H1 (cell line): ENCODE data around the gene DMGDH. TPM values are rescaled to one million over a fixed set of nuclear protein-coding genes. Genes with fewer than 3 reads are reported as not detected.

Experiments
- CTCF ChIA-PET: fragments of 300-600 bp; sonication (Branson Sonifier 250); formaldehyde crosslinking; loops from one replicate; lab custom pipeline; 2021; ENCODE audit not compliant: partially characterized antibody; lab: Charles Lee
- POLR2A ChIA-PET: fragments of 300-600 bp; sonication (Branson Sonifier 250); formaldehyde crosslinking; loops from one replicate; lab custom pipeline; 2021; ENCODE audit warnings: inconsistent platforms; ENCODE audit not compliant: partially characterized antibody; lab: Charles Lee
- DNase-seq, 2 experiments: peaks; one replicate each; pipeline versions ENCODE4 v3.0.0 to v3.0.0-alpha.2; 2010 to 2022; ENCODE audit warnings: low spot score in 2 of 2, low read depth in 1 of 2, mixed read lengths in 1 of 2
- FAIRE-seq: peaks from 2 replicates; lab custom pipeline; 2011; peaks lifted over from hg19 to GRCh38; lab: Jason Lieb, UNC
- H2AFZ ChIP-seq: 2 replicates; pipeline ENCODE4 v1.8.1; 2012; ENCODE audit warnings: low read length, inconsistent platforms
- H2AK5ac ChIP-seq: 2 replicates; pipeline ENCODE4 v1.6.1; 2013; ENCODE audit warnings: low read depth, low read length
- H2BK120ac ChIP-seq: replicated peaks from 2 replicates; pipeline ENCODE3; 2013; ENCODE audit warnings: low read depth, low read length, inconsistent platforms
- H2BK12ac ChIP-seq: 2 replicates; pipeline ENCODE4 v1.6.1; 2013; ENCODE audit warnings: low read depth, low read length
- H2BK15ac ChIP-seq: 2 replicates; pipeline ENCODE4 v1.6.1; 2013; ENCODE audit warnings: low read length
- H2BK20ac ChIP-seq: 2 replicates; pipeline ENCODE4 v1.6.1; 2013; ENCODE audit warnings: low read length
- H2BK5ac ChIP-seq: 2 replicates; pipeline ENCODE4 v1.6.1; 2013; ENCODE audit warnings: low read depth, low read length
- H3K14ac ChIP-seq: 2 replicates; pipeline ENCODE4 v1.6.1; 2013; ENCODE audit warnings: inconsistent platforms; ENCODE audit not compliant: insufficient read length
- H3K18ac ChIP-seq: 2 replicates; pipeline ENCODE4 v1.6.1; 2013; ENCODE audit warnings: low read length; ENCODE audit errors: extremely low read depth
- H3K23ac ChIP-seq: 2 replicates; pipeline ENCODE4 v1.6.1; 2013; ENCODE audit warnings: inconsistent platforms; ENCODE audit not compliant: insufficient read length
- H3K23me2 ChIP-seq: 2 replicates; pipeline ENCODE4 v1.6.1; 2013; ENCODE audit warnings: low read depth, low read length
- H3K27ac ChIP-seq: 2 replicates; pipeline ENCODE4 v1.6.1; 2011; ENCODE audit warnings: low read depth, low read length, inconsistent platforms
- H3K27me3 ChIP-seq, 4 experiments: replicated peaks in 1 of 4; 1 replicate in 1 of 4; 2 replicates in 3 of 4; pipeline versions ENCODE4 v1.6.1 to v1.8.1; 2011 to 2013; ENCODE audit warnings: low read length in 3 of 4, mild to moderate bottlenecking in 3 of 4, inconsistent platforms in 2 of 4, mixed read lengths in 2 of 4, moderate library complexity in 1 of 4; ENCODE audit not compliant: control insufficient read depth in 3 of 4, insufficient read depth in 3 of 4; ENCODE audit errors: extremely low read depth in 1 of 4
- H3K36me3 ChIP-seq, 4 experiments: 2 replicates each; pipeline versions ENCODE4 v1.6.1 to v1.8.1; 2011 to 2013; ENCODE audit warnings: mild to moderate bottlenecking in 4 of 4, low read length in 3 of 4, moderate library complexity in 2 of 4, control low read depth in 1 of 4, inconsistent platforms in 1 of 4; ENCODE audit not compliant: insufficient read depth in 4 of 4, control insufficient read depth in 2 of 4
- H3K4ac ChIP-seq: replicated peaks from 2 replicates; pipeline ENCODE3; 2013; ENCODE audit warnings: low read length, low read depth, mixed read lengths, inconsistent platforms; ENCODE audit not compliant: insufficient read length
- H3K4me1 ChIP-seq, 4 experiments: replicated peaks in 1 of 4; 1 replicate in 1 of 4; 2 replicates in 3 of 4; pipeline versions ENCODE4 v1.6.1 to v1.8.1; 2011 to 2013; ENCODE audit warnings: low read length in 3 of 4, inconsistent platforms in 2 of 4, mixed read lengths in 1 of 4; ENCODE audit not compliant: insufficient read depth in 4 of 4, control insufficient read depth in 3 of 4
- H3K4me2 ChIP-seq, 2 experiments: 2 replicates each; pipeline versions ENCODE4 v1.6.1 to v1.8.1; 2011 to 2013; ENCODE audit warnings: low read depth in 2 of 2, low read length in 2 of 2, control low read depth in 1 of 2, inconsistent platforms in 1 of 2, mild to moderate bottlenecking in 1 of 2; ENCODE audit not compliant: insufficient read depth in 1 of 2
- H3K4me3 ChIP-seq, 4 experiments: fragments of 200-600, 300-600 bp in 1 of 4; sonication (generic), shearing (Covaris generic), sonication (Bioruptor Twin) in 1 of 4; 2 replicates each; pipeline versions ENCODE4 v1.5.1 to v1.8.1; 2011 to 2016; ENCODE audit warnings: low read length in 4 of 4, low read depth in 3 of 4, control low read depth in 2 of 4, inconsistent platforms in 2 of 4, mild to moderate bottlenecking in 2 of 4, mixed read lengths in 1 of 4, moderate library complexity in 1 of 4; ENCODE audit not compliant: insufficient read depth in 2 of 4; ENCODE audit errors: extremely low read depth in 1 of 4
- H3K56ac ChIP-seq: replicated peaks from 2 replicates; pipeline ENCODE3; 2013; ENCODE audit warnings: low read depth, mild to moderate bottlenecking, mixed read lengths, low read length, inconsistent platforms; ENCODE audit not compliant: insufficient read length
- H3K79me1 ChIP-seq: 2 replicates; pipeline ENCODE4 v1.6.1; 2013; ENCODE audit warnings: low read depth, low read length, control low read depth
- H3K79me2 ChIP-seq, 2 experiments: 2 replicates each; pipeline versions ENCODE4 v1.6.1 to v1.8.1; 2012 to 2013; ENCODE audit warnings: low read length in 2 of 2, mild to moderate bottlenecking in 2 of 2, inconsistent platforms in 1 of 2; ENCODE audit not compliant: insufficient read depth in 2 of 2, control insufficient read depth in 1 of 2
- H3K9ac ChIP-seq, 4 experiments: replicated peaks in 1 of 4; 1 replicate in 1 of 4; 2 replicates in 3 of 4; pipeline versions ENCODE4 v1.6.1 to v1.8.1; 2011 to 2013; ENCODE audit warnings: low read depth in 3 of 4, low read length in 3 of 4, control low read depth in 2 of 4, mild to moderate bottlenecking in 2 of 4, moderate library complexity in 2 of 4, inconsistent platforms in 1 of 4; ENCODE audit errors: extremely low read depth in 1 of 4
- H3K9me3 ChIP-seq, 2 experiments: 2 replicates each; pipeline versions ENCODE4 v1.6.1 to v1.8.1; 2012 to 2013; ENCODE audit warnings: mild to moderate bottlenecking in 2 of 2, moderate library complexity in 2 of 2, control low read depth in 1 of 2, inconsistent platforms in 1 of 2, low read depth in 1 of 2, low read length in 1 of 2, mixed read lengths in 1 of 2; ENCODE audit not compliant: insufficient read depth in 2 of 2
- H4K20me1 ChIP-seq, 2 experiments: replicated peaks in 1 of 2; 2 replicates each; pipeline versions ENCODE3 to v1.8.1; 2011 to 2013; ENCODE audit warnings: inconsistent platforms in 2 of 2, low read length in 2 of 2, mild to moderate bottlenecking in 1 of 2; ENCODE audit not compliant: insufficient read depth in 2 of 2, control insufficient read depth in 1 of 2
- H4K5ac ChIP-seq: 2 replicates; pipeline ENCODE4 v1.6.1; 2013; ENCODE audit warnings: low read length, low read depth, mixed read lengths, inconsistent platforms; ENCODE audit not compliant: insufficient read length
- H4K8ac ChIP-seq: 2 replicates; pipeline ENCODE4 v1.8.0; 2013; ENCODE audit warnings: mild to moderate bottlenecking, moderate library complexity, low read length, inconsistent platforms; ENCODE audit not compliant: insufficient read depth; ENCODE audit errors: extremely low read depth
- H4K91ac ChIP-seq: replicated peaks from 2 replicates; pipeline ENCODE3; 2013; ENCODE audit warnings: low read length, mixed read lengths, inconsistent platforms; ENCODE audit not compliant: insufficient read length
- ASH2L ChIP-seq: fragments of 200-600, 300-600 bp; sonication (generic); IDR thresholded peaks from one replicate; pipeline ENCODE4 v1.7.1; 2017; ENCODE audit warnings: low read length
- CBX8 ChIP-seq: fragments of 300-800, 300-1000 bp; sonication (generic); IDR thresholded peaks from 2 replicates; pipeline ENCODE4 v1.7.1; 2016; ENCODE audit warnings: low read depth, low read length, borderline replicate concordance
- CHD1 ChIP-seq: IDR thresholded peaks from 2 replicates; pipeline ENCODE4 v1.6.1; 2012; ENCODE audit warnings: low read depth, low read length, improper control_type of control experiment
- EZH2 ChIP-seq: fragments of 200-600 bp; sonication (generic); IDR thresholded peaks from 2 replicates; pipeline ENCODE4 v1.7.1; 2012; ENCODE audit warnings: low read depth, mild to moderate bottlenecking, moderate library complexity, low read length, inconsistent platforms; ENCODE audit not compliant: severe bottlenecking
- KDM4A ChIP-seq: IDR thresholded peaks from one replicate; pipeline ENCODE4 v1.7.1; 2012; ENCODE audit warnings: low read depth, mild to moderate bottlenecking, moderate library complexity, low read length, inconsistent platforms; ENCODE audit not compliant: severe bottlenecking
- NRF1 ChIP-seq: IDR thresholded peaks from 2 replicates; pipeline ENCODE4 v1.6.1; 2011; ENCODE audit warnings: mild to moderate bottlenecking, low read depth, low read length, improper control_type of control experiment
- RAD21 ChIP-seq, 2 experiments: IDR thresholded peaks in 1 of 2; conservative IDR thresholded peaks in 1 of 2; 2 replicates each; pipeline ENCODE4 v1.6.1; 2011; ENCODE audit warnings: low read depth in 2 of 2, low read length in 2 of 2, improper control_type of control experiment in 1 of 2, inconsistent platforms in 1 of 2, mild to moderate bottlenecking in 1 of 2, moderate library complexity in 1 of 2
- TEAD4 ChIP-seq: IDR thresholded peaks from 2 replicates; pipeline ENCODE4 v1.6.1; 2012; ENCODE audit warnings: low read depth, low read length, inconsistent platforms, mixed read lengths
- WGBS, 2 experiments: shearing (Covaris generic) in 1 of 2; methylation state at CpG; one replicate each; pipeline versions ENCODE4 v1.1.6 to v1.1.7; 2013 to 2015; ENCODE audit warnings: low lambda C conversion rate in 2 of 2, mixed read lengths in 2 of 2, inconsistent platforms in 1 of 2, low coverage in 1 of 2, missing lambda C conversion rate in 1 of 2; ENCODE audit not compliant: insufficient replicate concordance in 2 of 2, insufficient coverage in 1 of 2, insufficient read length in 1 of 2; ENCODE audit errors: extremely low coverage in 1 of 2, missing lambda C conversion rate in 1 of 2; 5-methylcytosine and 5-hydroxymethylcytosine counted together
- polyA plus RNA-seq, 7 experiments: library from polyadenylated mRNA; depleted of rRNA in 3 of 7; stranded (reverse) in 5 of 7; unstranded in 2 of 7; fragments of >200 nt in 5 of 7; fragments of 200-250 nt in 2 of 7; gene quantifications; 1 replicate in 5 of 7; 2 replicates in 1 of 7; 4 replicates in 1 of 7; pipeline versions ENCODE4 v1.2.1 to v1.2.3, GENCODE V29; 2011 to 2013; ENCODE audit warnings: missing spikeins in 2 of 7, mixed read lengths in 2 of 7
- total RNA-seq: library from RNA; stranded (reverse); fragmentation: NEBNext Ultra II Directional; extraction: Animal tissue kit (Norgen Biotek cat#: 25700); gene quantifications from 2 replicates; pipeline ENCODE4 v1.2.1, GENCODE V29; 2021
- TF ChIP-seq, protein P1 (sequence below): IDR thresholded peaks from 2 replicates; pipeline ENCODE4 v1.6.1; 2012; ENCODE audit warnings: inconsistent platforms

The DMGDH gene
- total and polyA plus RNA-seq, 2 of the 8 experiments (the other 6 are each of a cell fraction or from before 2014, with no cell fraction given): 0.15 TPM; not detected in 1

GRCh38 chr5:79032782-79033181 is 36.7 kb downstream of the DMGDH start:
- FAIRE-seq (no peak), DNase-seq (no peak)
- no peaks in the 10 kb centered on the region for H3K4me1 ChIP-seq
- H4K5ac ChIP-seq: no peak overlapping the region
- H4K91ac ChIP-seq: no peak overlapping the region
- no peak overlapping the region for H4K8ac ChIP-seq
- no peak overlapping the region for H2BK120ac ChIP-seq
- no peak overlapping the region for H3K9ac ChIP-seq
- H3K56ac ChIP-seq: no peak overlapping the region
- no peak overlapping the region for H2BK20ac ChIP-seq
- H2BK12ac ChIP-seq: no peak overlapping the region
- no peak overlapping the region for H2AK5ac ChIP-seq
- no peaks in the 10 kb centered on the region for H3K79me2 ChIP-seq
- H3K14ac ChIP-seq: no peak overlapping the region
- ChIA-PET POLR2A (no interaction called here), CTCF (interaction anchor here (1.3 to 3.5 kb wide), 5 partner anchors 8 to 346 kb away, joined by 3 to 19 read pairs (median 8); no protein-coding TSS in a partner anchor)
- no peaks in the 10 kb centered on the region for H3K79me1 ChIP-seq
- TF ChIP-seq TEAD4: no peak
- TF ChIP-seq RAD21 (IDR thresholded peaks at IDR 0.05 in 1 of 2, conservative IDR thresholded peaks at IDR 0.05 in 1 of 2; ENCODE audit: low read depth in 2 of 2, low read length in 2 of 2): no peak
- TF ChIP-seq, protein P1, sequence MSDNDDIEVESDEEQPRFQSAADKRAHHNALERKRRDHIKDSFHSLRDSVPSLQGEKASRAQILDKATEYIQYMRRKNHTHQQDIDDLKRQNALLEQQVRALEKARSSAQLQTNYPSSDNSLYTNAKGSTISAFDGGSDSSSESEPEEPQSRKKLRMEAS: no peak
- no peak for TF ChIP-seq EZH2
- TF ChIP-seq ASH2L: no peak
- no peak for TF ChIP-seq CHD1
- no peak for TF ChIP-seq NRF1
- TF ChIP-seq KDM4A: no peak
- TF ChIP-seq CBX8: no peak
- H2BK15ac ChIP-seq: no peak overlapping the region
- H3K36me3 ChIP-seq: no peaks in the 10 kb centered on the region
- no peak overlapping the region for H2BK5ac ChIP-seq
- no peaks in the 10 kb centered on the region for H3K23me2 ChIP-seq
- H3K27me3 ChIP-seq: no peaks in the 10 kb centered on the region
- H3K4ac ChIP-seq: no peak overlapping the region
- H4K20me1 ChIP-seq: no peaks in the 10 kb centered on the region
- H3K4me3 ChIP-seq: no peak overlapping the region
- no peak overlapping the region for H3K27ac ChIP-seq
- WGBS, 2 experiments: 95% methylated on average over 5 of the region's 5 CpGs; no CpG with 5 or more reads in 1 of the 2 experiments
- no peak overlapping the region for H3K18ac ChIP-seq
- no peak overlapping the region for H3K4me2 ChIP-seq
- no peaks in the 10 kb centered on the region for H3K9me3 ChIP-seq
- no peak overlapping the region for H2AFZ ChIP-seq
- H3K23ac ChIP-seq: no peak overlapping the region
